GM18858 (cell line): ENCODE results near the gene PARD3B.
"Not testable (repeated sequence)": the region's sequence is repeated elsewhere in the genome, so short reads cannot be mapped to it uniquely, and the experiment has no call there.

ENCODE experiments used
- ATAC-seq: cut with Tn5 transposase; IDR thresholded peaks from one replicate; pipeline ENCODE4 v1.9.1; 2021; ENCODE audit not compliant: unreplicated experiment

The PARD3B gene

DNA sequence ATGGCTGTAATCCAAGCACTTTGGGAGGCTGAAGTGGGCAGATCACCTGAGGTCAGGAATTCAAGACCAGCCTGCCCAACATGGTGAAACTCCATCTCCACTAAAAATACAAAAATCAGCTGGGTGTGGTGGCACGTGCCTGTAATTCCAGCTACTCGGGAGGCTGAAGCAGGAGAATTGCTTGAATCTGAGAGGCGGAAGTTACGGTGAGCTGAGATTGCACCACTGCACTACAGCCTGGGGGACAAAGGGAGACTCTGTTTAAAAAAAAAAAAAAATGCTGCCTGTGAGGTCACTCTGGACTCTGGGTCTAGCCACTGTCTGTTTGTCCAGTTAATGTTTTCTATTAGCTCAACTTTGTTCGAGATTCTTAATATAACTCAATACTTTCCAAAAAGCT, 673.5 kb downstream of the PARD3B start:
- not testable (repeated sequence) for ATAC-seq

GRCh38 chr2:205220559-205220958, 675.3 kb downstream of the PARD3B start:
- ATAC-seq: no peak

GRCh38 chr2:205232086-205232485, 686.8 kb downstream of the PARD3B start:
- no peak for ATAC-seq

DNA sequence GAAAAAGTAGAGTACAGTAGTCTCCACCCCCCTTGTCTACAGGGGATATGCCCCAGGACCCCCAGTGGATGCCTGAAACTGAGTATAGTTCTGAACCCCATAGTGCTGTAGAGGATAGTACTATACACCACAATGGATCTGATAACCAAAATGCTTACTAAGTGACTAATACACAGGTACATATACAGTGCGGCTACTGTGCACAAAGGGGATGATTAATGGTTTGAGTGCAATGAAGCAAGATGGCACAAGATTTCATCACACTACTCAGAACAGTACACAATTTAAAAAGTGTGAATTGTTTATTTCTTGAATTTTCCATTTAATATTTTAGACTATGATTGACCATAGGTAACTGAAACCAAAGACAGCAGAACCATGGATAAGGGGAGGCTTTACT, 690.2 kb downstream of the PARD3B start:
- no peak for ATAC-seq

DNA sequence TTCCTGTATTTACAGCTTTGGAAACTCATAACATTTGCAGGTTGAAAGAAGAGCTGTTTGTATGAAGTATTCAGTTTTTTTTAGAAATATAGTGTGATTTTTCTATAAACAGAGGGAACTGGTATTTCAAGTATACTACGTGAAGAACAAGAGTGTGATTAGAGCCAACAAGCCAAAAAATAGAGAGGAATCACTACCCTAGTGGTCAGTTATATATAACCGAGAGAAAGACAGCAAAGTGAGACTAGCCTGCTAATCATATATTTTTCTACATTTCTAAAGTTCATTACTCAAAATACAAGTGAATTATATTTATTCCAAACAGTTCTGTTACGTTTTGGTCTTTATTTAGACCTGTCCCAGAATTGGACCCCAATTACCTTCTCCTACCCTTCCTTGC, 692.2 kb downstream of the PARD3B start:
- no peak for ATAC-seq

DNA sequence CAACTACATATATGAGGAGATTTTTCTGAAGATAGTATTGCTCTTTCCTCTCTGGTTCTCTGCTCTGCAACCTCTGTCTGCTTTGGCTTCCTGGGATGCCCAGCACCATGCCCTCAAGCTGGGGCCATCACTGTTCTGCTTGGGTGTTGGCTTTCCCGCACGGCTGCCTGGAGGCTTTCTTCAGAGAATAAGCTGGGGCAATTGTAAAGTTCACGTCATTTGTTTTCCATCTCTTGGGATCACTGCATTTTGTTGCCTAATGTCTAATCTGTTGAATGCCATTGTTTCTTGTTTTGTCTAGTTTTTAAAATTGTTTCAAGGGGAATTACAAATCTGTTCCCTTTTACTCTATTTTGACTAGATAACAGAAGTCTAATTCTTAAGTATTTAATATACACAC, 699.7 kb downstream of the PARD3B start:
- ATAC-seq: no peak

GRCh38 chr2:205245652-205246051, 700.4 kb downstream of the PARD3B start:
- no peak for ATAC-seq

GRCh38 chr2:205259121-205259520, 713.8 kb downstream of the PARD3B start:
- no peak for ATAC-seq

DNA sequence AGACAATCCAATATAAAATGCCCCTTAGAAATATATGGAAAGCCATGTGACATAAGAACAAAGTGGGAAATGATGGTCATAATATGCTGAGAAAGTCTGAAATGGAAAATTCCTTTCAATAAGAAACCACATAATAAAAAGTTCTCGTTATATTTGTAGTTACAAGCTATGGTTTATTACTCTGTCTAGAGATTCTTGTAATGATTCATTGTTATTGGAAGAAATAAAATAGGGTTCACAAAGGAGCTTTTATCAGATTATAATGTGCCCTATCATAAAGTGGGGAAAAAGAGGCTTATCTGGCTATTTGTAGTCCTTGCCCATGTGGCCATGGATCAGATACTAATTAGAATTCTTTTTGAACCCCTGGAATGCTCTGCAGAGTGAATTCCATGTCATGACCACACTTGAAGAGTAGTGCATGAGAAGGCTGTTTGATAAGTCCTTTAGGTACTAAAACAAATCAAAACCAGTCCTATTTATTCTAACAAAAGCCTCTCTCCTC, 716.3 kb downstream of the PARD3B start:
- no peak for ATAC-seq

GRCh38 chr2:205267323-205267722, 722.0 kb downstream of the PARD3B start:
- ATAC-seq: no peak

DNA sequence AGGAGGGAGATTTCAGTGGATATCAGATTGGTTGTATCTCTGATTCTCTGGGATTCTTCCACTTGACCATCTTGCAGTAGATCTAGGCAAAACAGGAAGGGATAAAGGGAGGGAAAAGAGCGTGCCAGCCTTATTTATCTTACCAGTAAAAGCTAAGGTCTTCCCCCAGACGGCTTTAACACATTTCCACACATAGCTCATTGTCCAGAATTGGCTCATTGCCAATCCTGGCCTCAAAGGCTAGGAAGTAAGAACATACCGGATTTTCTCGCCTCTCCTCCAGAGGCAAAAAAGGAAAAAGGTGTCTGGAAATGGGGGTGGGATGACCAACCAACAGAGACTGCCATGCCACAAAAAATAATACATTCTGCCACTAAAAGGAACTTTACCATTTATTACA, 725.4 kb downstream of the PARD3B start:
- ATAC-seq: no peak

DNA sequence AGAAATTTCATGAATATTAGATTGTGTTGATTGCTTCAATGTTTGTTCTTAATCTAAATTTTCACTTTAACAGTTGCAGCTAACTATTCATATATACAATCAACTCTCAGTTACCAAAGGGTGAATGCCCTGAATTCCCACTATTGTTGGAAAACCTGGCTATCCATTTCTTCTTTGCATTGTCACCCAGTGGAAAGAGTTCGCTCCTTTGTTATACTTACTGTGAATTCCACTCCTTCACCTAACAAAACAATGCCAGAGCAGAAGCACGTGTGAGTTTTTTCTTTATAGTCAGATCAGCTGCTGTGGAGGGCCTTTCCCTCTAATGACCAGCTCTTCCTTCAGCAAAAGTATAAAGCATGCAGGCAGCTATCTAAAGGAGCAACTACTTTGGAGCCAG, 727.9 kb downstream of the PARD3B start:
- no peak for ATAC-seq

DNA sequence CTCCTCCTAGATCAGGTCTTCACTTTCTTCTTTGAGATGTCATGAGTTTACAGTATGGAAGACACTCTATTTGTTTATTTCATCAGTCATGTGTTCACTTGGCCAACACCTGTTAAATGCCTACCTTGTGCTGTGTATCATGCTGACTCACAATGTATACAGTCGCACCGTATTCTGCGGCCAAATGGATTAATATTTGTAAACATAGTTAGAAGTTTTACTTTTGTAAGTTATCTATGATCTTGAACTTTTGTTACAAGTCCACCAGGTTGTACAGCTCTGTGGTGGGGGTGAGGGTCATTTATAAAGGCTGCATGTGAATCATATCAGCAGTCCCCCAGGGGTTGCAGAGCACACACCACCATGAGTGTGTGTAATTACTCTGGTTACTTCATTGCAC, 728.4 kb downstream of the PARD3B start:
- ATAC-seq: no peak

GRCh38 chr2:205274801-205275200, 729.5 kb downstream of the PARD3B start:
- ATAC-seq: no peak

DNA sequence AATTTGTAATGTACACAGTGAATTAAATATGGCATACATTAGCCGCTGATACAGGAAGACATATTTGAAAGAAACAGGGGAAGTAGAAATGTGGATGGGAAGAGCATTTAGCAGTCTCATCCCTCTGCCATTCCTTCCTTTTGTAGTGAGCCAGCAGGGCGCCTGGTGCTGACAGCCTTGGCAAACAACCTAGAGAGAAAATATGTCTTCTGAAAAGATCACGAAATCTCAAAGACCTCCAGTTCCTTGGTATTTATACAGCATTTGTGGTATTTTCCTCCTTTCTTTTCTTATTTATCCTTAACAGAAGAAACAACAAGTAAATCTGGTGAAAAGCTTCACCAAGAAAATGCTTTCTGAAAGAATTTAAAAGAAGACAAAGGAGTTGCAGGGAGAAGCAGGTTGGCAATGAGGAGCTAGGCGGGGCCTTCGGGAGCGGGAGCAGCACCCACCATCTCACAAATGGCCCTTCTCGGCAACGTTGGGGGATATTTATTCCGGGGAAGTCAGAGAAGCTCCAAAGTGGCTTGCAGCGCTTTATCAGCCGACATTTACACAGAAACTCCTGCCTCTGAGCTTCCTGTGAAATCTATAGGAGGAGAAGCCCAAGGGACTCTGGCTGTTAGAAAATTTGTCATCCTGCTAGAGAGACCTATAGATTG, 731.0 kb downstream of the PARD3B start:
- no peak for ATAC-seq

GRCh38 chr2:205280596-205281236, 735.4 kb downstream of the PARD3B start:
- no peak for ATAC-seq

GRCh38 chr2:205283736-205284270, 738.5 kb downstream of the PARD3B start:
- ATAC-seq: no peak

- ATAC-seq: no peak
Observed at GRCh38 chr2:205284334-205284733, 739.1 kb downstream of the PARD3B start.

- no peak for ATAC-seq
Observed at GRCh38 chr2:205287316-205287715, 742.0 kb downstream of the PARD3B start.

GRCh38 chr2:205288686-205289085, 743.4 kb downstream of the PARD3B start:
- ATAC-seq: no peak

DNA sequence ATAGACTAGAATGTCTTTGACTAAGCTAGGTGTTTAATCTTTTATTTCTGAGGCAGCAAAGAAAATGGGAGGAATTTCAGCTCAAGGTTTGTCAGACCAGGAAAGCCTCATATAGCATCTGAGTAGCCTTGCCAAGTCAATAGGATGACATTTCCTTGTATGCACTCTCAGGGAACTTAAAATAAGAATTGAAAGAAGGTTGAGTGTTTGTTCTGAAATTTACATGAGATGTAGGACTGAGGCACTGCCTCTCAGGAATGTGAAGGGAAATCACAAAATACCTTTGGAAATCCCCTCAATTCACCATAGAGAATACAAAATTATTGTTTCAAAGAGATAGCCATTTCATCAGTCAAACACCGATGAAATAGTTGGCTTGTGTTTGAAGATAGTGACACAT, 745.0 kb downstream of the PARD3B start:
- ATAC-seq: no peak

- no peak for ATAC-seq
Observed at GRCh38 chr2:205292665-205293295, 747.5 kb downstream of the PARD3B start.
